MM.1S (cell line): ENCODE measurements around the gene LRRC28.

ENCODE experiments used
- DNase-seq: peaks from one replicate; pipeline ENCODE4 v3.0.0-alpha.2; 2015
- H2AFZ ChIP-seq: fragments of 300-600 bp; sonication (generic); 2 replicates; pipeline ENCODE4 v1.6.0; 2016; ENCODE audit warnings: antibody characterized with exemption, low read length
- H3F3A ChIP-seq: fragments of 300-600 bp; sonication (generic); 2 replicates; pipeline ENCODE4 v1.6.1; 2016; ENCODE audit warnings: mild to moderate bottlenecking, antibody characterized with exemption, low read length, moderate library complexity, mixed read lengths; ENCODE audit not compliant: insufficient read depth
- H3K27ac ChIP-seq: fragments of 300-600 bp; sonication (generic); 2 replicates; pipeline ENCODE4 v1.5.1; 2016; ENCODE audit warnings: mild to moderate bottlenecking, low read length
- H3K27me3 ChIP-seq: fragments of 300-600 bp; sonication (generic); replicated peaks from 2 replicates; pipeline ENCODE4 v1.6.0; 2016; ENCODE audit warnings: low read length; ENCODE audit not compliant: insufficient read depth
- H3K36me3 ChIP-seq: fragments of 300-600 bp; sonication (generic); replicated peaks from 2 replicates; pipeline ENCODE4 v1.6.1; 2016; ENCODE audit warnings: mild to moderate bottlenecking, low read length, mixed read lengths; ENCODE audit not compliant: insufficient read depth
- H3K4me1 ChIP-seq: fragments of 300-600 bp; sonication (generic); 2 replicates; pipeline ENCODE4 v1.6.1; 2016; ENCODE audit warnings: low read length, mixed read lengths
- H3K4me2 ChIP-seq: fragments of 300-600 bp; sonication (generic); 2 replicates; pipeline ENCODE4 v1.6.0; 2016; ENCODE audit warnings: low read depth, low read length
- H3K4me3 ChIP-seq: fragments of 300-600 bp; sonication (generic); 2 replicates; pipeline ENCODE4 v1.5.1; 2016; ENCODE audit warnings: low read length, mixed read lengths
- H3K79me2 ChIP-seq: fragments of 300-600 bp; sonication (generic); 2 replicates; pipeline ENCODE4 v1.6.1; 2016; ENCODE audit warnings: mixed run types, low read length, mixed read lengths
- H3K9ac ChIP-seq: fragments of 300-600 bp; sonication (generic); 2 replicates; pipeline ENCODE4 v1.6.1; 2016; ENCODE audit warnings: low read length, mixed read lengths
- H3K9me2 ChIP-seq: fragments of 300-600 bp; sonication (generic); replicated peaks from 2 replicates; pipeline ENCODE4 v1.6.1; 2016; ENCODE audit warnings: mild to moderate bottlenecking, low read length, mixed read lengths; ENCODE audit not compliant: insufficient read depth
- H3K9me3 ChIP-seq: fragments of 300-600 bp; sonication (generic); replicated peaks from 2 replicates; pipeline ENCODE4 v1.6.1; 2016; ENCODE audit warnings: mild to moderate bottlenecking, low read length, mixed read lengths; ENCODE audit not compliant: insufficient read depth
- H4K20me1 ChIP-seq: fragments of 300-600 bp; sonication (generic); 2 replicates; pipeline ENCODE4 v1.6.1; 2016; ENCODE audit warnings: mild to moderate bottlenecking, low read length, moderate library complexity, mixed read lengths; ENCODE audit not compliant: insufficient read depth
- EZH2 ChIP-seq: fragments of 300-600 bp; sonication (generic); optimal IDR thresholded peaks from 2 replicates; pipeline ENCODE3; 2017; ENCODE audit warnings: low read depth, mild to moderate bottlenecking, antibody characterized with exemption, low read length, mixed read lengths
- EZH2phosphoT487 ChIP-seq: fragments of 300-600 bp; sonication (generic); IDR thresholded peaks from 2 replicates; pipeline ENCODE4 v1.6.1; 2018; ENCODE audit warnings: antibody characterized with exemption, low read length
- TF ChIP-seq, protein P1 (sequence below): fragments of 300-600 bp; sonication (generic); IDR thresholded peaks from 2 replicates; pipeline ENCODE4 v1.5.1; 2016; ENCODE audit warnings: antibody characterized with exemption, low read length, mixed read lengths

LRRC28 gene

GRCh38 chr15:99402014-99402729 lies 150.9 kb downstream of the LRRC28 start:
- no peaks in the 10 kb centered on the region for H3K36me3 ChIP-seq
- H3K9me3 ChIP-seq: no peaks in the 10 kb centered on the region
- no peaks in the 10 kb centered on the region for H3K9me2 ChIP-seq
- TF ChIP-seq EZH2: no peak
- TF ChIP-seq EZH2phosphoT487: no peak
- TF ChIP-seq, protein P1, sequence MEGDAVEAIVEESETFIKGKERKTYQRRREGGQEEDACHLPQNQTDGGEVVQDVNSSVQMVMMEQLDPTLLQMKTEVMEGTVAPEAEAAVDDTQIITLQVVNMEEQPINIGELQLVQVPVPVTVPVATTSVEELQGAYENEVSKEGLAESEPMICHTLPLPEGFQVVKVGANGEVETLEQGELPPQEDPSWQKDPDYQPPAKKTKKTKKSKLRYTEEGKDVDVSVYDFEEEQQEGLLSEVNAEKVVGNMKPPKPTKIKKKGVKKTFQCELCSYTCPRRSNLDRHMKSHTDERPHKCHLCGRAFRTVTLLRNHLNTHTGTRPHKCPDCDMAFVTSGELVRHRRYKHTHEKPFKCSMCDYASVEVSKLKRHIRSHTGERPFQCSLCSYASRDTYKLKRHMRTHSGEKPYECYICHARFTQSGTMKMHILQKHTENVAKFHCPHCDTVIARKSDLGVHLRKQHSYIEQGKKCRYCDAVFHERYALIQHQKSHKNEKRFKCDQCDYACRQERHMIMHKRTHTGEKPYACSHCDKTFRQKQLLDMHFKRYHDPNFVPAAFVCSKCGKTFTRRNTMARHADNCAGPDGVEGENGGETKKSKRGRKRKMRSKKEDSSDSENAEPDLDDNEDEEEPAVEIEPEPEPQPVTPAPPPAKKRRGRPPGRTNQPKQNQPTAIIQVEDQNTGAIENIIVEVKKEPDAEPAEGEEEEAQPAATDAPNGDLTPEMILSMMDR: no peak
- no peak overlapping the region for H2AFZ ChIP-seq
- DNase-seq: no peak
- no peak overlapping the region for H3K9ac ChIP-seq
- no peaks in the 10 kb centered on the region for H3F3A ChIP-seq
- H3K27ac ChIP-seq: no peak overlapping the region
- no peaks in the 10 kb centered on the region for H3K27me3 ChIP-seq
- H4K20me1 ChIP-seq: no peaks in the 10 kb centered on the region
- H3K4me3 ChIP-seq: no peak overlapping the region
- no peaks in the 10 kb centered on the region for H3K79me2 ChIP-seq
- no peaks in the 10 kb centered on the region for H3K4me1 ChIP-seq
- no peak overlapping the region for H3K4me2 ChIP-seq

DNA sequence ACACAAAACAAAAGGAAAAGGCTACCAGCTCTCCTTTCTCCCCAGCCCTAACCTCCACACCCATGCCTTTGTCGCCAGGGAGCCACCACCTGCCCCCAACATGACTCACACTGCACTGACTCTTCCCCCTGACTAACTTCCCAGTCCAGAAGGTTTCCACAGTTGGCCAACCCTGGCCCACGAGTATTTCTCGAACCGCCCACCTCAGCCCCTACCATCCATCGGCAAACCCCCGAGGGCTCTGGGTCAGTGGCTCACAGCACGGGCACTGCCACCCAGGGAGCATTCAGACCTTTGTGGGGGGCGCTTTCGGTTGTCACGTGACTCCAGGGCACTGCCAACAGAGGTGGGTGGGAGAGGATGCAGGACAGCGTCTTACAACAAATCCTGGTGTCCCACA lies 152.3 kb downstream of the LRRC28 start:
- no peaks in the 10 kb centered on the region for H3K79me2 ChIP-seq
- H3K4me3 ChIP-seq: no peak overlapping the region
- no peak for DNase-seq
- H3K36me3 ChIP-seq: no peaks in the 10 kb centered on the region
- no peak overlapping the region for H3K27ac ChIP-seq
- H3K4me2 ChIP-seq: no peak overlapping the region
- H3K9me3 ChIP-seq: no peaks in the 10 kb centered on the region
- H3K4me1 ChIP-seq: no peaks in the 10 kb centered on the region
- H3K27me3 ChIP-seq: no peaks in the 10 kb centered on the region
- no peak overlapping the region for H3K9ac ChIP-seq
- TF ChIP-seq EZH2 (no peak), EZH2phosphoT487 (no peak)
- TF ChIP-seq, protein P1: no peak
- H4K20me1 ChIP-seq: no peaks in the 10 kb centered on the region
- no peak overlapping the region for H2AFZ ChIP-seq
- no peaks in the 10 kb centered on the region for H3F3A ChIP-seq
- no peaks in the 10 kb centered on the region for H3K9me2 ChIP-seq

- no peaks in the 10 kb centered on the region for H3K9me2 ChIP-seq
- no peaks in the 10 kb centered on the region for H3K79me2 ChIP-seq
- no peaks in the 10 kb centered on the region for H3F3A ChIP-seq
- no peak for DNase-seq
- no peaks in the 10 kb centered on the region for H3K4me1 ChIP-seq
- no peaks in the 10 kb centered on the region for H3K36me3 ChIP-seq
- H3K27ac ChIP-seq: no peak overlapping the region
- H3K27me3 ChIP-seq: no peaks in the 10 kb centered on the region
- H3K9me3 ChIP-seq: no peaks in the 10 kb centered on the region
- no peaks in the 10 kb centered on the region for H4K20me1 ChIP-seq
- no peak overlapping the region for H2AFZ ChIP-seq
- H3K4me2 ChIP-seq: no peak overlapping the region
- H3K9ac ChIP-seq: no peak overlapping the region
- TF ChIP-seq EZH2phosphoT487 (no peak), EZH2 (no peak)
- TF ChIP-seq, protein P1: no peak
- no peak overlapping the region for H3K4me3 ChIP-seq
These were observed 153.2 kb downstream of the LRRC28 start for GRCh38 chr15:99404454-99404853.
